Measurements from ENCODE around the gene UBE2O.
A peak's percentile ranks its signal among the peaks of the same experiment; 100 is the strongest.
"Not testable (repeated sequence)": the region's sequence is repeated elsewhere in the genome, so short reads cannot be mapped to it uniquely, and the experiment has no call there.

Gene UBE2O

DNA sequence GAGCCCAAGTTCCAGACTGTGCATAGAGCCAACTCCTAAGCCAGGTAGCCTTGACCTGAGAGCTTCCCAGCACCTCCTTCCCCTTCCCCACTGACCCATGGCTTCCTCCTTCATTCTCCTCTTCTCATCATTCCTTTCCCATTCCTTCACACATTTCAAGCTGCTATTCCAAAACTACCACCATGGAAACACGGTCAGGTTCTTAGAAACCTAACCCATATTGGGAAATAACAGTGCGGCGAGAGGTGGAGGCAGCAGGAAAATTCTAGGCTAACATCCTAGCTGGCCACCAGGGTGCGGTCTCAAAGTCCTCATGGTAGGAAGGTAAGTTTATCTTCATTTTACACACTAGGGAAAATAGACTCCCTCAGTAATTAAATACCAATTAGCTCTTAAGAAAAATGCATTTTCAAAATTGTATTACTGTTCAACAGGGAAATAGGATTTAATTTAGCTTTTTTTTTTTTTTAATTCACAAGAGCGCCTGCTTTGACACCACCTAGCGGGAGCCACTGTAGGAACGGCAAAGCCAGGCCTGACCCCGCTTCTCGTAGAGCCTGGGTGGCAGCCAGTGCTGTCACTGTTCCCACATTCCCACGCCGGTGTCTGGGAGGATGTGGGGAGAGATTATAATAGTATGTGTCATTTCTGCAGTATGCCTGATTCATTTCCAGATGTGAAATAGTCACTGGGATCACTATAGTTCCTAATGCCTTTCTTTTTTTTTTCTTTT is 82.5 kb downstream of the UBE2O start:
- DNase-seq (ENCODE audit: low read depth), result no peak

DNA sequence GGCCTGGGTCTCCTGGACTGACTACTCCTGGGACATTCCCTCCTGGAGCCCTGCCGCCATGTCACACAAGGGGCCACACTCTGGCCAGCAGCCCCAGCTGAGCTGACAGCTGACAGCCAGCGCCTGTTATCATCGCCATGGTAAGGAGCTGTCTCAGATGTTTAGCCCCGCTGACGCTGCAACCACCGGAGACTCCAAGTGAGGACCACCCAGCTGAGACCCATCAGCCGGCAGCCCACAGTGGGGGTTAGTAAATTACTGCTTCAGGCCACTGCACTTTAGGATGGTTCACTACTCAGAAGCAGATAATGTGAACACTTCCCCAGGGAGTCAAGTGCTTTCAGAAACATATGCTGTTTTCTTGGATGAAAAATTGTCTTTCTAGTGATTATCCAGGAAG is 83.1 kb downstream of the UBE2O start:
- no peak for DNase-seq (ENCODE audit: low read depth)

DNA sequence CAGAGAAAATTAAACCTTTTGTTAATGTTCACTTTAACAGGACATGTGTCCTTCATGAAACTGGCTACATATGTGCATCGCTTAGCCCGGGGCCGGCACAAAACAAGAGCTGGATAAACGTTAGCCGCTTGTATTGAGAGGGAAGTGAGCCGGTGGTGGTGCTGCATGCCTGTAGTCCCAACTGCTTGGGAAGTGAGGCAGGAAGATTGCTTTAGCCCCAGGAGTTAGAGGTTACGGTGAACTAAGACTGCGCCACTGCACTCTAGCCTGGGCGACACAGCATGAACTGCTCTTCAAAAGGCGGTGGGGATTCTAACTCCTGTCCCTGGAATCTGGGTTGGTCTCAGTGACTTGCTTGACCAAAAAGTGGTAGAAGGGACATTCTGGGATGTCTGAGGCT is 83.6 kb downstream of the UBE2O start:
- DNase-seq (ENCODE audit: low read depth), result no peak

DNA sequence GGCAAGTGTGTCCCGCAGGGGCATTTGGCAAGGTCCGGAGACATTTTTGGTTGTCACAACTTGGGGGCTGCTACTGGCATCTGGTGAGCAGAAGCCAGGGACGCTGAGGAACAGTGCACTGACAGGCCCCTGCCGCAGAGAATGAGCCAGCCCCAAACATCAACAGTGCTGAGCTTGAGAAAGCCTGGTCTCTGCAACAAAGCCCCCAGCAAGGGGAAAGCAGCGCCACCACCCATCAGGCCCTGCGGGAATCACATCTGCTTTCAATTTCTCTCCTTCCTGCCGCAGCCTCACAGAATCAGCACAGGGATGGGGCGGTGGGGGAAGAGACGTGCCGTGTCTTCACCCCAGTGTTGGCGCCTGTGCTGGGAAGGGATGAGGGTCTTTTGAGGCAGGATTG is 84.4 kb downstream of the UBE2O start:
- no peak for DNase-seq (ENCODE audit: low read depth)

DNA sequence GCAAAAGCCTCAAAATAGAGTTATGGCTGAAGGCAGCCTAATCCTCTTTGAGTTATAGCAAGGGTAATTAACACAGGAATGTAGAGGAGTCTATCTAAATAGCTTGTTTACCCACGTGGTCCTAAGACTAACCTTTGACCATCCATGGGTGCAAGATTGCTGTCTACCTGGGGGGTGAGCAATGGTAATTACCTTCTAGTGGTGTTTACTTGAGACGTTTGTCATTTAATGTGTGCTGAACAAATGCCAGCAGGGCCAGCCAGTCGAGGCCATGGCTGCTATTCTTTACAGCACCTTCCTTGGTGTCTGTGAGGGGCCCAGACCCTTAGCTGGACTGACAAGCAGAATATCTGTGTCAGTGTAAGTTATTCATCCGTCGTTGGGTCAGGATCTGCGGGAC is 85.3 kb downstream of the UBE2O start:
- DNase-seq (ENCODE audit: low read depth), result no peak

DNA sequence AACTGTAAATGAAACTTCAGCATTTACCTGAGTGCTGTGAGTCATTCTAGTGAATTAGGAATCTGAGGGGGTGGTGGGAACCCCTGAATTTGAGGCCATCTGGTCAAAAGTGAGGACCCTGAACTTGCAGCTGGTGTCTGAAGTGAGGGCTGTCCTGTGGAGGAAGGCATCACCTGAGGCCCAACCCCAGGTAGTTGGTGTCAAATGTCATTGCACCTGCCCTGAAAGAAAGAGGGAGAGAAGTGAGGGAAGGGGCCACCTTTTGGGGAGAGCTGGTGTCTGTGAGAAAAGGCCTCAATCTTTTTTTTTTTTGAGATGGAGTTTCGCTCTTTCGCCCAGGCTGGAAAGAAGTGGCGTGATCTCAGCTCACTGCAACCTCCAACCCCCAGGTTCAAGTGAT is 86.7 kb downstream of the UBE2O start:
- no peak for DNase-seq (ENCODE audit: low read depth)

DNA sequence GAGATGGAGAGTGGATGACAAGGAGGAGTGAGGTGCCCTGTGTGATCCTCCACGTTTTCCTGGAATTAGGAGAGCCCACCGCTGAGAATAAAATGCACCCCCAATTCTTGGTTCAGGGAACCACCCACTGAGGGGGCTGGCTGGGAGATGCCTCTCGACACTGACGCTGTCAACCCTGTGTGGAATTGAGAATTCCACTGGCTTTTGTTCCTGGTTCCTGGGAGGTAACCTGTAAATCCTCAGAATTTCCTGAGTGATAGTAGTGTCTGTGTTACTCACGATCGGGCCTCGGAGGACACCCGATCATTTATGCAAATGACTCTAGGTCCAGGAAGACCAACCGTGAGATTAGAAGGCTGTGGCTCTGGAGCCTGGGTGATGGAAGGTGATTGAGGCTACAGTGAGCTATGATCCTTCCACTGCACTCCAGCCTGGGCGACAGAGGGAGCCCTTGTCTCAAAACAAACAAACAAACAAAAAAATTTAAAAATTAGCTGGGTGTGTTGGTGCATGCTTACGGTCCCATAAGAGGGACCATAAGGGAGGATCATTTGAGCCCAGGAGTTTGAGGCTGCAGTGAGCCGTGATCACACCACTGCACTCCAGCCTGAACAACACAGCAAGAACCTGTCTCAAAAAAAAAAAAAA is 87.6 kb downstream of the UBE2O start:
- no peak for DNase-seq (ENCODE audit: low read depth)

DNA sequence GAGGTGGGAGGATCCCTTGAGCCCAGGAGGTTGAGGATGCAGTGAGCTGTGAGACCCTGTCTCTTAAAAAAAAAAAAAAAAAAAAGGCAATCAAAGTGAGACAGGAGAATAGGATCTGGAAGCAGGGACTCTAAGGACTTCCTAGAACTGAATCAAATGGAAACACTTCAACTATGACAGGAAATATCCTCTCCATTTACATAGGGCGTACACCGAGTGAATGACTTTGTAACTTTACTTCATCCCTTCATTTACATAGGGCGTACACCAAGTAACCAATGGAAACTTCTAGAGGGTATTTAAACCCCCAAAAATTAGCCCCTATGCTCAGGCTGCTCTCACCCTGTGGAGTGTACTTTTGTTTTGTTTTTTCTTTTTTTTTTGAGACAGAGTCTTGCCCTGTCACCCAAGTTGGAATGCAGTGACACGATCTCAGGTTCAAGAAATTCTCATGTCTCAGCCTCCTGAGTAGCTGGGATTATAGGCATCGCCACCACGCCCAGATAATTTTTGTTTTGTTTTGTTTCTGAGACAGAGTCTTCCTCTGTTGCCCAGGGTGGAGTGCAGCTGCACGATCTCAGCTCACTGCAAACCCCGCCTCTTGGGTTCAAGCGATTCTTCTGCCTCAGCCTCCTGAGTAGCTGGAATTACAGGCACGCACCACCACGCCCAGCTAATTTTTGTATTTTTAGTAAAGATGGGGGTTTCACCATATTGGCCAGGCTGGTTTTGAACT is 89.7 kb downstream of the UBE2O start:
- no peak for DNase-seq (ENCODE audit: low read depth)

DNA sequence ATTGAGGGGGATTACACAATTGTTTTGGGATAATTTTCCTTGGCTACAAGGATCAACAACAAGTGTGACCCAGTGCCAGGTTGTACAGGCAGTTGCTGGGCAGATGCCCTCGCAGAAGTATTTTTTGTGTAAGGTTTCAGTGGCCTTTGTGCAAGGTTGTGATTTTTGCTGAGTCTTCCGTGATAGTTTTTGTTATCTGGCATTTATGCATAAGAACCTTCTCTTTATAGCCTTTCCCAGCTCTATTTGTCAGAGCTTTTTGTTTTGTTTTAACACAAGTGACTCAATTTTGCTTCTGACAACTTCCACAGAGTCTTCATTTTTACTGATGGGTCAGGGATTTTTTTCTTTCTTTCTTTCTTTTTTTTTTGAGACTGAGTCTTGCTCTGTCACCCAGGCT is 92.5 kb downstream of the UBE2O start:
- no peak for DNase-seq (ENCODE audit: low read depth)

DNA sequence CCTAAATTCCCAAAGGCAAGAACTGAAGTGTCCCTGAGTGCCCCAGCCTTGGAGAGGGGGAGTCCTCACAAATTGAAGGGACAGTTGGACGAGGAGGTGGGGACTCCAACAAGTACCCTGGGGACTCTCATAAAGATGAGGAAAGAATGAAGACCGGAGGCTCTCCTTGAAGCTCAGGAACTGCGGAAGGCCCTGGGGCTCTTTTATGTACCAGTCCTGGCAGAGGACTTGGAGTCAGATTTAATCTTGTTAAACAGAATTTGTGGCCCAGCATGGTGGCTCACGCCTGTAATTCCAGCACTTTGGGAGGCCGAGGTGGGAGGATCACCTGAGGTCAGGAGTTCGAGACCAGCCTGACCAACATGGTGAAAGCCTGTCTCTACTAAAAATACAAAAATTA is 93.2 kb downstream of the UBE2O start:
- not testable (repeated sequence) for DNase-seq (ENCODE audit: low read depth)

DNA sequence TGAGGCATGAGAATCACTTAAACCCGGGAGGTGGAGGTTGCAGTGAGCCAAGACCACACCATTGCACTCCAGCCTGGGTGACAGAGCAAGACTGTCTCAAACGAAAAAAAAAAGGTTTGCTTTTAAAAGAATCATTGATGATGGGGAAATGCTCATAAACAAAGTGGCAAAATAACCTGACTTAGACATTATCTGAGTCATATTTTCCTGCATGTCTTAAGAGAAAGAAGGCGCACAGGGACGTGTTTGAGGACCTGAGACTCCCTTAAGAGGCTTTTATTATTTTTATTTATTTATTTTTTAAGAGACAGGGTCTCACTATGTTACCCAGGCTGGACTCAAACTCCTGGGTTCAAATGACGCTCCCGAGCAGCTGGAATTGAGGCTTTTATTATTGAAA is 93.6 kb downstream of the UBE2O start:
- no peak for DNase-seq (ENCODE audit: low read depth)

DNA sequence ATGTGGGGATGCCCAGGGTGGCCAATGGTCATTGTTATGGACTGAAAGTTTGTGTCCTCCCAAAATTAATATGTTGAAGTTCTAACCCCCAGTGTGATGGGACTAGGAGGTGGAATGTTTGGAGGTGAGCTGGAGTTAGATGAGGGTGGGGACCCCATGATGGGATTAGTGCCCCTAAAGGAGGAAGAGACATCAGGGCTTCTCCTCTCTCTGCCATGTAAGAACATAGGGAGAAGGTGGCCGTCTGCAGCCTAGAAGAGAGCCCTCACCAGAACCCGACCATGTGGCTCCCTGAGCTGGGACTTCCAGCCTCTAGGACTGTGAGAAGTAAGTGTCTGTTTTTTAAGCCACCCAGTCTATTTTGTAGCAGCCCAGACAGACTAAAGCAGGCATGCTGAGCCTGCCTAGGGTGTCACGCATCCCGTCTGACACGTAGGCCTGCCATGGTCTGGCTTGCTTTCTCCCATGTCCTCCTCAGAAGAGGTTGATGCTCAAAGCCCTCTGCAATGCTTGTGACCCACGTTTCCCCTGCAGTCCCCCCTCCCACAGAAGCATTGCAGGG is 95.3 kb downstream of the UBE2O start:
- no peak for DNase-seq (ENCODE audit: low read depth)

DNA sequence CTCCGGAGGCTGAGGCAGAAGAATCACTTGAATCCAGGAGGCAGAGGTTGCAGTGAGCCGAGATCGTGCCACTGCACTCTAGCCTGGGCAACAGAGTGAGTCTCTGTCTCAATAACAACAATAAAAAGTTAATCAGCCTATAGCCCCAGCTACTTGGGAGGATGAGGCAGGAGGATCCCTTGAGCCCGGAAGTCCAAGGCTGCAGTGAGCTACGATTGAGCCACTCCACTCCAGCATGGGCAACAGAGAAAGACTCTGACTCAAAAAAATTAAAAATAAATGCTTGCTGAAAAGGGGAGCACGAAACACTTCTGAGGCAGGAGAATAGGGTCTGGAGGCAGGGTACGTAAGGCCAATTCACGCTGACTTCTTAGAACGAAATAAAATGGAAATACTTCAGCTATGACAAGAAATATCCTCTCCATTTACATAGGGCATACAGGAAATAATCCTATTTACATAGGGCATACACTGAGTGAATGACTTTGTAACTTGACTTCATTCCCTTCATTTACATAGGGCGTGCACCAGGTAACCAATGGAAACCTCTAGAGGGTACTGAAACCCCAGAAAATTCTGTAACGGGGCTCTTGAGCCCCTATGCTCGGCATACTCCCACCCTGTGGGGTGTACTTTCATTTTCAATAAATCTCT is 96.0 kb downstream of the UBE2O start:
- no peak for DNase-seq (ENCODE audit: low read depth)

DNA sequence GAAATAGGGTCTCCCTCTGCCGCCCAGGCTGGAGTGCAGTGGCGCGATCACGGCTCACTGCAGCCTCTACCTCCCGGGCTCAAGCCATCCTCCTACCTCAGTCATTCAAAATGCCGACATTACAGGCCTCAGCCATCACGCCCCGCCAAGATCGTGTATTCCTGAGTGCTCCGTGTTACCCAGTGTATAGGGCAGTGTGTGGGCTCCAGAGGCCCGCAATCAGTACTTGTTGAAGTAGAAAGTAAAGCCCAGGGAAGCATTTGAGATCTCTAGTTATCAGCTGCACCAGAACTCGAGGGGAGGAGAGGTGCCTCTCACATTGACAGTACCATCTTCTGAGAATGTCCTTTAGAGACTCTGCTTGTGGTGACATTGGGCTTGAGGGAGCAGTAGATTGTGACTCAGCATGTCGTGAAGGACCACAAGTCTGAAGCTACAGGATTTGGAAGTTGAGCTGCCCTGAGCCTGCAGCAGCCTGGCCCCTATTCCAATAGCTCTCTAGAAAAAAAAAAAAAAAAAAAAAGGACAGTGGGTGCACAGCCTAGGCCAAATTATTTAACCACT is 98.1 kb downstream of the UBE2O start:
- no peak for DNase-seq (ENCODE audit: low read depth)

DNA sequence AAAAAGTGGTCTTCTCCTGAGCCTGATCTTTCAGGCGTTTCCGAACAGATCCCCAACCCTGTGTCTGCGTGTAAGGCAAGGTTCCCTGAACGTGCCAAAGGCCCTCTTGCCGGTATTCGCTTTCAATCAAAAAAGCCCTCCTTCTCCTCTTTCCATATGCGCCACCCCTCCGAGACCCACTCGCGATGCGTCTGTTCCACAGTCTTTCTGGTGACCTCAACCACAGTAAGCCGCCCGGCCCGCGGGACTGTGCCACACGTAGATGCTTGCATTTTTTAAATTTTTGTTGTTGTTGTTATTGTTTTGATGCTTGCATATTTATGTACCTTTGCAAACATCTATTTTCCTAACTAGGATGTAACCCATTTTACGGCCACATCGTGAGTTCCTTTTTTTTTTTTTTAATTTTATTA is 98.6 kb downstream of the UBE2O start:
- DNase-seq (ENCODE audit: low read depth), result no peak

DNA sequence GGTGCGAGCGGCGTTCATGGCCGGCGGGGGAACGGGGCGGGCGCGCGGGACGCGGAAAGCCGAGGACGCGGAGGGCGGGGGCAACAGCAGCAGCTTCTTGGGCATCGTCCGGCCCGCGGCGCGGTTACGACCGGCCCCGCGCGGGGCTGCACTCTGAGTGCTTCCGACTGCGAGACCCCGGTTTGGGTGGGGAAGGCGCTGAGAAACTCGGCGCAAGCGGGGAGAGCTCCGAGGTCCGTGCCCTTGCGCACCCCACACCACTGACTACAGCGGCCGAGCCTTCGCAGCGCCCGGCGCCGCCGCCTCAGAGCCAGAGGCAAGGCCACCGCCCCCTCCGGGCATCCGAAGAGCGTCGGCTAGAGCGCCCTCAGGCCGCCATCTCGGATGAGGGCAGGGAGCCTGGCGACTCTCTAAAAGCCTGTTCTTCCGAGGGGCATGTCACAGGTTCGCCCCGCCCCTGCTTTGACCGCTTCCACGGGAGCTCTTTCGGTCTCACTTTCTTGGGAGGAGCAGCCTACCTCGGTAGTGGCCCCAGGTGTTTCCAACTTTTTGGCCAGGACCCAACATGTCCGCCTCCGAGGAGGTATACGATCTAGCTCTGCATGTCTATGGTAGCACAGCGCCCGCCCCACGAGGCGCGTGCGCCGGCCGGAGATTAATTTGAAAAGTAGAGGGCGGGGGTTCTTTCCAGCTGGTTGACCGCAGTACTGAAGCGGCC is 99.2 kb downstream of the UBE2O start, which contains the start of gene PRPSAP1:
TSS of gene PRPSAP1 (minus strand) at position 318 of the 718 bp plus-strand sequence. CDS start at position 105, 213 bp downstream.
- peak; percentile 68 for DNase-seq (ENCODE audit: low read depth)

DNA sequence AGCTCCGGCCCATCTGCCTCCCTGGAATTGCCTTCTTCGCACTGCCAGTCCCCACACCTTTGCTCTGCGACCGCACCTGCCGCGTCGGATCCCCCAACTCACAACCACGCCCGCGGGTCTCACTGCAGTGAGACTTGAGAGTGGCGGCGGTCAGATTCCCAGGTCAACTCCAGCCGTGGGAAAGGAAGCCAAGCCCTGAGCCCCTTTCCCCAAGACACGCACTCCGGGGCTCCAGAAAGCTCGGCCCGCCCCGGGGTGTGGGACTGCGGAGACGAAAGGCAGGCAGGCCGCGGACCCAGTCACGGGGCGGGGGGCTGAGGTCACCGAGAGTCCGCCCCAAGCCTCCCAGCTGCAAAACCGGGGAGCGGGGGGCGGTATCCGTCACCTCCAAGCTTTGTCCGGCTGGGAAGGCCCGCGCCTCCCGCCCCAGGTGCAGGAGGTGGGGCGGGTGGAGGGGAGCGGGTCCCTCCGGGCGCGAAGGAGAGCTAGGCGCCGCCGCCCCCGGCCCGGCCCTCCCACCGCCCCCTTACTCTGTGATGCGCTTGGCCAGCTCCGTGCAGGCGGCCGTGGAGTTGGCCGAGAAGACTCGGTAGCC is 99.9 kb downstream of the UBE2O start:
- DNase-seq (ENCODE audit: low read depth), result no peak

DNA sequence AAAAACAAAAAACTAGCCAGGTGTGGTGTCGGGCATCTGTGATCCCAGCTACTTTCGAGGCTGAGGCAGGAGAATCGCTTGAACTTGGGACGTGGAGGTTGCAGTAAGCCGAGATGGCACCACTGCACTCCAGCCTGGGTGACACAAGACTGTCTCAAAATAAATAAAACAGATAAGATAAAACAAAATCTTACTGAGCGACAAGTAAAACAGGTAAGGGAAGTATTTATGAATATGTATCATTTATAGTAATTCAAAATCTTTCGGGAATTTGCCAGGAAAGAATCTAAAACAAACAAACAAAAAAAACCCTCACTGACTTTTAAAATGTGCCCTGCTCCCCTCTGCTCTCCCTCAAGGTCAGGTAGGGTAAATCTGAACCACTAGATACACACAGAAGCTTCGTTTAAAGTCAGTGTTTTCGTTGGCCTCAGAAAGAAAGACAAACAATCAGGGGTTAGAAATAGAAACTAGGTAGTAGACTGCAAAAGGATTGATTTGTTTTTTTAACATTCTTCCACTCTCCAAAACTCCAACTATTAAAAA is 101.4 kb downstream of the UBE2O start:
- no peak for DNase-seq (ENCODE audit: low read depth)

DNA sequence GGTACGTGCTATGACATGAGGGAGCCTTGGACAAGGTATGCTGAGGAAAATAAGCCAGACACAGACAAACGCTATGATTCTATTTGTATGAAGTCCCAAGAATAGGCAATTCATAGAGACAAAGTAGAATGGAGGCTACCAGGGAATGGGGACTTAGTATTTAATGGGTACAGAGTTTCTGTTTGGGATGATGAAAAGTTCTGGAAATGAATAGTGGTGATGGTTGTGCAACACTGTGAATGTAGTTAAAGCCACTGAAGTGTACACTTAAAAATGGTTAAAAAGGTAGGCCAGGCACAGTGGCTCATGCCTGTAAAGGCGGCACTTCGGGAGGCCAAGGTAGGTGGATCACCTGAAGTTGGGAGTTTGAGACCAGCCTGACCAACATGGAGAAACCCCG is 102.5 kb downstream of the UBE2O start:
- no peak for DNase-seq (ENCODE audit: low read depth)

DNA sequence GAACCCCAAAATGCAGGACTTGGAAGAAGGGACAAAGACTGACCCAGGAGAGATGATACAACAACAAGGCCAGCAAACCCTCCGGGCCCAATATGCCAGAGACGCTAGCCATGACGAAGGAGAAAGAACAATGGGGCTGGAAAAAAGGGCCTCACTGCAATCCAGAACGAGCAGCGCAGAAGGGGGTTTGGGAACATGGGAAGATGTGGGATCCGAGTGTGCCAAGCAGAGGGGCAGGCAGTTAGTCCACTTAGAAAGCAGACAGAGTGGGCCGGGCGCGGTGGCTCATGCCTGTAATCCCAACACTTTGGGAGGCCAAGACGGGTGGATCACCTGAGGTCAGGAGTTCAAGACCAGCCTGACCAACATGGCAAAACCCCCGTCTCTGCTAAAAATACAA is 106.0 kb downstream of the UBE2O start:
- not testable (repeated sequence) for DNase-seq (ENCODE audit: low read depth)

All from activated gamma-delta T cell treated with anti-CD3 and anti-CD28 coated beads, Interleukin-2, amount 50 U/mL, for 16 hours (primary cell).